T-helper 1 cell treated with Interleukin-12 subunit alpha and Interleukin-12 subunit beta and Interleukin-4 antibody, amounts not matched to agents 30 ng/mL and 1 ng/mL, for 36 hours (primary cell): ENCODE measurements around the gene RIPOR2. TPM values are rescaled to one million over a fixed set of nuclear protein-coding genes. Genes with fewer than 3 reads are reported as not detected.

Experiments used
- intact Hi-C: fragments of 100-400 bp; cut with micrococcal nuclease; formaldehyde crosslinking; loops from one replicate; pipeline ENCODE4 v1.15.1; 2024
- total RNA-seq: library from RNA; stranded (reverse); gene quantifications from 2 replicates; pipeline ENCODE4 v1.2.3, GENCODE V29; 2022

The RIPOR2 gene
- total RNA-seq, 1 donor from 2014 or later: 214 TPM

DNA sequence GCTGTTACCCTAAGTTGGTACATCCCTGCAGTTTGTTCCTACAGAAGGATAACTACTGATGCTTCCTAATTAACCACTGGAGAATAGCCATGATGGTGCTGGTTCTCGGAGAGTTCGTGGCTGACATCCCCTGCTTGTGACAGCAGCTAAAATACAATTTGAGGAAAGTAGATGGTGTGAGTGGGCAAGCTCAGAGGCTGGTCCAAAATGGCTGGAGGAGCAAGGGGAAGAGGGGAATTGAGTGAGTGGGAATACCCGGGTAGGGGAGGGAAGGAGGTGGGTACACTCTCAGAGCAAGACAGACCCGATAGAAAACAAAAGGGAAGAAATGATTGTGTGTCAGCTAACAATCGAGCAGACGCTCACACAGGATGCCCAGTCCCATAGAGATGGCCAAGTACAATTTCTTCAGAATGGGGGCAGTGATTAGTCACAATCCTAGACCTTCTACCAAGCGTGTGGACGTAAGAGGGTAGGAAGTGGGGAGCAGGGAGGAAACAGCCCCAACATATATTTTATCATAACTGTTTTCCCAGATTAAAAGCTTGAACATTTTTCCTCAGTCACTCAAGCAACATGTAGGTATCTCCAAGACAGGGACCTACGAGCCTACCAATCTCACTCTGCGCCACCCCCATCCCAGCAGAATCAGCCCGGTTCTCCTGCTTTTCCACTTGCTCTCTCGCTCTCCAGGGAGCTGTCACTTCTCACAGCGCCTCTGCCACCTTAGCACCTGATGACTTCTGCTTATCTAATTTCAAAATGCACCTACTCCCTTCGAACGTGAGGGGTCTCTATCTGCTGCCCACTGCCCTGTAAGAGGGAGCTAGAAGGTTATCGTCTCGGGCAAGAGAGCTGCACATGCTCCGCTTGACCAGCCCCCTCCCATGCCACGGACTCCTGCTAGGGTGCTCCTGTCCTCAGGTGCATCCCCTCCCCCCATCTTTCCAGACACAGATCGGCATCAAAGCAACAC, 26.2 kb downstream of the RIPOR2 start:
- intact Hi-C loops: loop anchor here (2.0 kb wide), 2 partner anchors 23 to 161 kb away; no protein-coding TSS in a partner anchor

DNA sequence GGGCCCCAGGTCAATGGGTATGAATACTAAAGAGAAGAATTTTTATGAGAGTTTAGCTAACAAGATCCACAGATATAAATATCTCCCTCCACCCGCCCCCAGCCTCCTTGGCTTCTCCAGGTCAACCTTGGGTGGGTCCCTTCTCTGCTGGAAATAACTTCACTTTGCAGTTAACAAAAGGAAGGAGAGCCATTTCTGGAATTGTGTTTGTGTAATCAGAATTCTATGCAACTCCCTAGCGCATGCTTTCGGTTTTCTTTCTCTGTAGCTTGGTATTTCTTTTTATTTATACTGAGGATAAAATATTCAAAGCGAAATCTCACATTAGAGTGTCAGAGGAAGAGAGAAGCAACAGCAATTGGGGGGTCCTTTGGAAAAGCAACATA, 27.1 kb downstream of the RIPOR2 start:
- intact Hi-C loops: loop anchor here (1.0 to 2.0 kb wide), 5 partner anchors 8 to 162 kb away; no protein-coding TSS in a partner anchor

DNA sequence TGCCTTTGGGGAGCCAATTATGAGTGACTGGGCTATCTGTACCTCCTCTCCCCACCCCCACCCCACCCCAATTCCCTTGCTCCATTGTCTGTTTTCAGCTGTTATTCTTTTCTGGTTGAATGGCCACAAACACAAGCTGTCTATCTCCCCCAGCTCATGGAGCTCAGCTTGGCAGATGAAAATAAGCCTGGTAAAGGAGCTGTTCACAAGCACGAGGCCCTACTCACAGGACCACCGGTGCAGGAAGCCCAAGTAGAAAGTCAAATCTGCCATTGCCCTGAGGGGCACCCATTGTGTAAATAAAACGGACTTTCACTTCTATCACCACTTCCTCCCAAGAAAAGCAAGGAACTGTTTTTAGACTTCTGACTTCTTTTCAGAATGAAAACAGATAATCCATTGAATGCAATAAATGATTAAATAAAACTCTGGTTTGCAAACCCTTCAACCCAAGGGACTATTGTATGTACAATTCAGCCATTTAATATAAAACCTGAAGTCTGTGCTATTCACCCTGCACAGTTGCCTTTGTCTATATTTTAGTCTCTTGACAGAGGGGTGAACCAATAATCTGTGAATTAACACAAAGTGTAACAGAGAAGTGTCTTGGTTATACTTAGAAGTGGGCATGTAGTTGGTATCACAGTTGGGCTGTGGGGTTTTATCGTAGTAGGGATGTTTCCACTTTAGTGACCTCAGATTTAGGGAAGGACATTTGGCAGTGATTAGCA, 27.7 kb downstream of the RIPOR2 start:
- intact Hi-C loops: loop anchor here (1.0 to 2.0 kb wide), 5 partner anchors 8 to 163 kb away; no protein-coding TSS in a partner anchor

DNA sequence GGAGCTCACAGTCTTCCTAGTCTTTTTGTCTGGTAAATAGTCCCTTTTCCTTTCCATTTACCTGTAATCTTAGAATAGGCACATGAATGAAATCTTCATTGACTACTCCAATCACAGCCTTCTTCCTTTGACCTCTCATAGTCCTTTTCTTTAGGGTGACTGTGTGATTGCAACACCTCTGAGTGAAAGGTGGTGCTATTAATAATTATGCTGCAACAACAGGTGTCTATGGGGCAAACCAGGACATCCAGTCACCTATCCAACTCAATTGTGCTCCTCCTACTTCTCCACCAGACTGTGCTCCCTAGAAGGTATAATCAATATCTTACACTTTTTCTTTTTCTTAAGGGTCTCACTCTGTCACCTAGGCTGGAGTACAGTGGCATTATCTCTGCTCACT, 29.4 kb downstream of the RIPOR2 start:
- intact Hi-C loops: no loop called here

DNA sequence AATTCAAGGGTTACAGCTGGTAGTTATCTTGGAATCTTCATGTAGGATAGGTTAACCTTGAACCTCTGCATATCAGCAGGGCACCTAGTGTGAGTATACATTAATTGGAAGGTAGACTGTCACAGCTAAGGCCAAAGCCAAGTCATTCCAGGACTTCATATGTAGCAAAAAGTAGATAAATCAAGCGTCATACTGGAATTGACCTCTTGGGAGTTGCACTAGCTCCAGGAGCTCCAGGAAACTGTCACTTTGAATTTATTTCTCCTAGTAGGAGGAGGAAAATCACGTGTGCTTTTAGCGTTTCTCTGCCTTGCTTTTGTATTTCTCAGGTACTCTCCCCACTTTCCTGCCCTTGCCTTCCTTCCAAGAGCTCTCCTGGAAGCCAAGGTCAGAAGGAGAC, 30.3 kb downstream of the RIPOR2 start:
- intact Hi-C loops: no loop called here

DNA sequence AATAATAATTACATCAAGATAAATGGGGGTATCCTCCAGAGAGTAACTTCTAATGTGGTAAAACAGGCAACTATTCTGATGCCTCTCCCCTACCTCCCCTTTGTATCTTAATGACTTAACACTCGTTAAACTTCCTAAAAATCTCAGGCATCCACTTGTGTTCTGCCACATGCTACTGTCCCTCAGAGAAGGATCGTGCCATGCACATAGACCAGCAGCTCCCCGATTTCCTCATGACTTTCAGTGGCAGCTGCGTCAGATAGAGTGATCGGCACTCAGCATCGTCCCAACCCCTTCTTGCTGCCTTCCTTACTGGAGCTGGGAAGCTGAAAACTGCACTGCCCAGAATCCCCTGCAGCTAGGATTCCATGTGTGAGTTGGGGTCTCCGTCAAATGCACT, 32.1 kb downstream of the RIPOR2 start:
- intact Hi-C loops: no loop called here

DNA sequence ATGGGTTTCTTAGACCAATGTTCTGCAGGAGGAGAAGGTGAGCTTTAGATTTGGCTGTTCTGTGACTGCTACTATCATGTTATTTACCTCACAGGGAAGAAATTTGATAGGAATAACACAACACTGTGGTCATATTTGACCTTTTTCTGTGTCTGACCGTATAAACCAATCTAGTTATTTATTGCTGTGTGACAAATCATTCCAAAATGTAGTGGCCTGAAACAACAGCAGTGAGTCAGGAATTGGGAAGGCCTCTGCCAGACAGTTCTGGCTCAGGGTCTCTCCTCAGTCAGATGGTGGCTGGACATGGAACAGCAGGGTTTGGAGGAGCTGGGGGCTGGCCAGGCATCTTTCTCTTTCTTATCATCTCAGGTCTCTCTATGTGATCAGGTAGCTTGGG, 33.0 kb downstream of the RIPOR2 start:
- intact Hi-C loops: no loop called here

DNA sequence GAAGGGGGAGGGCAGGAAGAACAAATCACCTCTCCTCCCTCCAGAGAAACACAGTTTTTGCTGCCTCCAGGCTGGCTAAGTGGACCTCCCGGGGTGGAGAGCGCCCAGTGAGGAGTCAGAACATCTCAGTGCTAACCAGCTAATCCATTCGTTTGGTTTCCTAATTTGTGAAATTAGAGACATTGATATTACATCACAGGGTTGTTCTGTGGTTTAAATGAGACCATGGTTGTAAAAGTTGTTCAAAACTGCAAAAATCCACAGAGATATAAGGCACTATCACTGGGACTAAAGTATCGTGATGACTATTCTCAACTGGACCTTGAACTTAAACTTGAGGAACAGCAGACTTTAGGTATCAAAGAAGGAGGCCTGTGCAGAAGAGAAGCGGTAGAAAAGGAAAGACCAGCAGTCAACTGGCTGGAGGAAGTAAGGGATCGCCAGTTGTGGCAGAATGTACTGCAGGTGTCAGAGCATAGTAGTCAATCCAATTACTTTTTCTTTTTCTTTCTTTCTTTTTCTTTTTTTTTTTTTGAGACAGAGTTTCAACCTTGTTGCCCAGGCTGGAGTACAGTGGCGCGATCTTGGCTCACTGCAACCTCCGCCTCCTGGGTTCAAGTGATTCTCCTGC, 33.9 kb downstream of the RIPOR2 start:
- intact Hi-C loops: loop anchor here (2.0 kb wide), 1 partner anchor 43 kb away; no protein-coding TSS in a partner anchor

DNA sequence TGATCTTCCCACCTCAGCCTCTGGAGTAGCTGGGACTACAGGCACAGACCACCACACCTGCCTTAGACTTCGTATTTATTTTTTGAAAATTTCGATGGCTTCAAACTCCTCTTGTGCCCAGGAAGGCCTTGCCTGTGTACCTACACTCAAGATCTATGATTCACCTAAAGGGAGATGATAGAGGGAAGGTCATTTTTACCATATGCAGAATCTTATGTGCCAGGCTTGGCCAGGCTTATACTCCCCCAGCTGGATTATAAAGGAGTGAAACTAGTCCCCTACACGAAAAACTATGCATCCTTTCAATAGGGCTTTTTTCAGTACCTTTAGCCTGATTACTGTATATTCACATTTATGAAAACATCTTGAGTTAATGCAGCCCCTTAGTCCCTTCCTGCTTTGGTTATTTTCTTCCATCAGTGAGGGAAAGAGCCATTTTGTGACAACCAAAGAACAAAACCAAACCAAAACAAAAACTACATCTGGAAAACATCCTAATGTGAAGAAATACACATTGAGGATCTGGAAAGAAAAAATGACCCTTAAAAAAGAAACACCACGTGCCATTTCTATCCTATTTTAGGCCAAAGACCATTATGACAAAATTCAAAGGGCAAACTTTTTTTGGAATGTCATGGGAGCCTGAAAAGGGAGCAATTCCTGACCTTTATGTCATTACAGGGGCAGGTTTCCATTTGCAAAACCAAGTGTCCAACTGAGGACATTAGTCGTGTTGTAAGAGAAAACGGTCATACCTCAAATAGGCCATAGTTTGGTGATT, 34.7 kb downstream of the RIPOR2 start:
- intact Hi-C loops: loop anchor here (1.0 to 2.0 kb wide), 2 partner anchors 7 to 42 kb away; no protein-coding TSS in a partner anchor

DNA sequence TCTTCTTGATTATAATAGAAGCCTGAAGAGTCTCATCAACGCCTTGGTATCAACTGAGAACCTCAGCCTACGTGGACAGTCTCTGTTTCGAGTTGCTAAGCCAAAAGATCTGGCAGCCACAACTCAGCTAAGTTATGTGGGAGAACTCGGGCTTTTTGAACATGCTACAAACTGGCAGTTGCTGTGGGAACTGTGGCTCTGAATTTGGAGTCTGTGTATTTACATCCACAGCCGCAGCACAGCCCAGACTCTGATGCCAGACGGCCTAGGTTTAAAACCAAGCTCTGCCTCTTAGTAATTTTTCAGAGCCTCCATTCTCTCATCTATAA, 35.8 kb downstream of the RIPOR2 start:
- intact Hi-C loops: loop anchor here (1.0 to 2.0 kb wide), 2 partner anchors 8 to 41 kb away; no protein-coding TSS in a partner anchor

DNA sequence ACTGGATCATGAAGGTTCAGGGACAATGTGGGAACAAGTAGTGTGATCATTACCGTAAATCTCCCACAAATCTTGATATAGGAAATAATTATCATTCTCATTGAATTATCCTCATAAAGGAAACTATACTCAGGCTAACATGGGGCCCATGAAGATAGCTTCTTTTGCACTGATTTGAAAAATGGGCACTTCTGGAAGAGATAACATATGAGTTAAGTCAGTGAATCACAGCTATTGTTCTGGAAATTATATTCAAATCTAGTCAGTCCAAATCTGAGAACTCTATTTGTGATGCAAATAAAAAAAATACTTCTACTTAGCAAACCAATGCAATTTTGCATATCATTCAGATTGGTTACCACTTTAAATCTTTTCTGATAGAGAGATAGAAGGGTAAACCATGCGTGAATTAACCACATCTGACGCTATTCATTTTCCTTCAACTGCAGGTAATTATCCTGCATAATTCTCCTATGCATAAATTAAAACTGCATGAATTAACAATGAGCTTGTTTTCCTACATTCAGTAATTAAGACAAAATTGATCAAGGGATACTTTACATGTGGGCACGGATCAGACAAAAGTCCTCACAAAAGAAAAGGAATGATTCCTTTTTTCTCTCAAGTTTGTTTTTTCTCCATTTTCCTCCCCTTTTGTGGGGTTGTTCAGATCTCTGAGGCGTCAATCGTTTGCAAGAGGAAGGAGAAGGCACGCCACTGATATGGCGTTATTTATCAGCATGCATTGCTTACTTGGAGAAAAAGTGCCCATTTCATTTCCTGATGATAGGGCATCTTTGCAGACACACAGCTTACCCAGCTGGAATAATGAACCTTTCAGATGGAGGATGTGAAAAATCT, 36.4 kb downstream of the RIPOR2 start:
- intact Hi-C loops: no loop called here

DNA sequence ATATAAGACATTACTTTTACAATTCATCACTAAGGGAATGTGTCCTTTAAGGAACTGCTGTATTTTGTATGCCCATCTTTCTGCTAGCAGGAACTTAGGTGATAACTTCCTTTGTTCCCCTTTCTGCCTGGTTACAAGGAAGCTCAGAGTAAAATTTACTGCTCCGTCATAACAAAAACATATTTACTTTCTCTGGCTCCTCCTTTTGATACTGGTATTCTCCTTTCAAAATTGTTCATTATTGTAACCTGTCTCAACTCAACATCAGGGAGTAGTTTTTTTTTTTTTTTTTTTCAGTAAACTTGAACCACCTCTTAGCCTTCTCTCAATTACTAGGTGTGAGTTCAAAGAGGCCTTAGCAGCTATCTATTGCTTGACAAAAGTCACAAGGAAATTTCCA, 37.1 kb downstream of the RIPOR2 start:
- intact Hi-C loops: no loop called here

DNA sequence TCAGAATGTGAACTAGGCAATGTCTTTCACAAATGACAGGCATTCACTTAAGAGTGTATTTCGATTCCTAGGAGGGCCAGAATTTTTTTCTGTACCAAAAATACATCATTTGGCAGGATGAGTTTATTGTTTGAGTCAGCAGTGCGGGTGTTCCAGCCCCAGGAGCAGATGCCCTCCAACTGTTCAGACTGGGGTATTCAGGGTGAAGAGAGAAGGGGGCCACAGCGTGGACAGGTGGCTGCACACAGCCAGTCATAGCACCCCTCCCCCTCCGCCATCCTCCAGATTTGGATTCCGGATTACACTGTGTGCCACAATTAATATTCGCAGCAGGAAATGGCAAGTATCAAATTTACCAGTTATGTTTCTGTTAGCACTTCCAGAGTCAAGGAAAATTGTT, 38.6 kb downstream of the RIPOR2 start:
- intact Hi-C loops: no loop called here

DNA sequence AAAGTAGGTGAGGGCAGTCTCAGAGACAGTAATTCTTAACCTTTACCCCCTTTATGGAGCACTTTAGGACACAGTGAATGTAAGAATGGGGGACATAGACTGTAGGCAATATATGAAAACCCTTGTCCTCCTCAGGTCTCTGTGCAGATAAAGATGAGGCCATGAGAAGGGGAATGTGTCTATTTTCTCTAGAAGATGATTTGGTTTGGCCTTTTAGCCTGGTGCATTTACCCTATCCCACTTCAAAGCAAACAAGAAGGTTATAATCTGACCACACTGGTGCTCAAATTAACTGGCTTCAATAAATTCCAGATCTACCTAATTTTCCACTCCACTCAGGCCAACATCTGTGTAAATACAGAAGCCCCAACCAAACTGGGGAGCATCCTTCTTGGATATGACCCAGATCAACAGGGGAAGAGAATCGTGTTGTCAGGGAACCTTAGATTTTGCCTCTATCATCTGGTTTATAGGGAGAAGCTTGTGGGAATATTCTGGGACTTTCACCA, 42.4 kb downstream of the RIPOR2 start:
- intact Hi-C loops: no loop called here

DNA sequence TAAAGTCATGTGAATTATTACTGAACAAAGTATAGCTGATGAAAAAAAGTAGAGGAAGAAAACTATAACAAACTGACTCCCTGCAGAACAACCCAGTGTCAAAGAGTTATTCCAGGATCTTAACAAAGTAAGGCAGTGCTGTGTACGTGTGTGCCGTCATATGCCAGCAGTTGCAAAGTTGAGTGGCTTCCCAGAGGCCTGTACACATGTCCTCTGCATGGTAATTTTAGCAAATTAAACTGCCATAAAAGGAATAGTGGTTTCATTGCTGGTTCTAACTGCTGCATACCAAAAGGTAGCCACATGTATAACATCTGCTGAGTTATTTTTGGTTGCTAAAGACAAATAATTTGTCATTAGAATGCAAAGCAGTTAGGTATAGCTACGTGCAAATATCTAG, 44.8 kb downstream of the RIPOR2 start:
- intact Hi-C loops: no loop called here

DNA sequence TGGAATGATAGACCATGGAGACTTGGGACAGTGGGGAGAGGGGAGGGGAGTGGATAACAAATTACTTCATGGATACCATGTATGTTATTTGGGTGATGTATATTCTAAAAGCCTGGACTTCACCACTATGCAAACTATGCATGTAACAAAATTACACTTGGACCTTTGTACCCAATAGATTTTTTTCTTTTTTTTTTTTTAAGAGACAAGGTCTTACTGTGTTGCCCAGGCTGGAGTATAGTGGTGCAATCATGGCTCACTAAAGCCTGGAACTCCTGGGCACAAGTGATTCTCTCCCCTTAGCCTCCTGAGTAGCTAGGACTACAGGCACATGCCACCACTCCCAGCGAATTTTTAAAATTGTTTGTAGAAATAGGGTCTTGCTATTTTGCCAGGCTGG, 45.3 kb downstream of the RIPOR2 start:
- intact Hi-C loops: no loop called here

DNA sequence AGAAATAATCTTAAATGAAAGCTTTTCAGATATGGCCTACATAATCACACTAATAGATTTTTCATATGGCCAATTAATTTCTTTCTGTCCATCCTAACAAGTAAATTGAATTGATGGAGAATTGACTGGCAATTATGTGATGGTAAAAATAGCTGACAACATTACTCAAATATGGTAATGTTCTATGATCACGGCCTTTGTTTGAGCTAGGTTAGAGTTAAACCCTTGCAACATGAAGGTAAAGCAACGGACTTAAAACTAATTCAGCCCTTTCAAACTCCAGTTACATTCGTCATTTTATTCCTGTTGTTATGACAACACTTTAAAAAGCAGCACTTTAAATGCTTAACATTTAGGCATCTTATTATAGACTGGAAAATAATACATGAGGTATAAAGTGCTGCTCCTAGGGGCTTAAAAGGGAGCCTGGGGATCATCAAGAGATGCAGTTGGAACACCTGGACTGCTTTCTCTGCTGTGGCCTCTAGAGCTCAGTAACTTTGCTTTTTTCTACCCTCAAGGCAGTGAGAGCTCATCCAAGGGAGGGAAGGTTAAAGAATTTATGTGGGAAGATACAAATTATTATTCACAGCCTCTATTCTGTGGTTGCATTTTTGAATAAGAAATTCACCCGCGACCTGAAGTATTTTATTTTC, 46.9 kb downstream of the RIPOR2 start:
- intact Hi-C loops: loop anchor here (1.0 kb wide), 1 partner anchor 47 kb away; no protein-coding TSS in a partner anchor

DNA sequence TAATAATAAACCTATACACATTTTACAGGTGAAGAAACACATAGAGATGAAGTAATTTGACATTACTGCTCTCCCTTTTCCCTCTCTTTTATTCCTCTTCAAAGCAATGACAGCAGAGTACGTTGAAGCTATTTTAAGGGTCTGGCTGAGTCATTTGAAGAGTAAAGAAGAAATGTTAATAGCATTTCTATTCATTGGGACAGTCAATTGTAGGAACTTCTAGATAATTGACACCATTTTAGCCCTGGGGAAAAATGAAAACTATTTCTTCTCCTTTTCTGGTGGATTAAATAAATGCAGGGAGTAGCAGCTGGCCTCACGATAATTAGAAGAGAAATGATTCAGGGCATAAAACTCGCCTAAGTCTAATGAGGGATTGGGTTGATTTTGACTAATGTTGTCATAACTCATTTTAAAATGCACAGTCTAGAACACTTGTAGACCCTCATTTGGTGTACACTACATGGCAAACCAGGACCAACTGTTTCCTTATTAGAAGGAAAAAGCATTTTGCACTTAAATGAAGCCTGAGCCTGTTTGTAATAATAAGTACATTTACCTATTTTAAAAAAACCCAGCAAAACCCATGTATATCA, 48.1 kb downstream of the RIPOR2 start:
- intact Hi-C loops: no loop called here

DNA sequence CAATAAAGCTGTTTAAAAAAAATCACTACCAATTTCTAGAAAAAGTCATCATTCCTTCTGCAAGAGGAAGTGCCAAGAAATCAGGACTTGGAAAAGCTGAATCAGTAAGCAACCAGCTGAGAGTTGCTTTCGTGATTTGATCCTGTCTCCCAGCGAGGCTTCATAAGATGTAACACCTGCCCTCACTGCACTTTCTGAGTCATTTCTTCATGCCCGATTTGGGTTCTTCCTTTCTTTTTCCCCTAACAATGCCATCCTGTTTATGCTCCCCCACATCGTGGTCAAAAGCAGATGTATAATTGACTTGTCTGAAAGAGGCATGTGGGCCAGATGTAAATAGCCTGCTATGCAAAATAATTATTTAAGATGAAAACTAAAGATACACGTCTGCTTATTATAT, 52.1 kb downstream of the RIPOR2 start:
- intact Hi-C loops: loop anchor here (2.0 kb wide), 1 partner anchor 51 kb away; the partner anchor contains the start of gene RIPOR2
